HG03103 (cell line): ENCODE results near the gene FLOT1.

Source experiments
- ATAC-seq: cut with Tn5 transposase; IDR thresholded peaks from one replicate; pipeline ENCODE4 v1.9.1; 2021; ENCODE audit warnings: low read depth; ENCODE audit not compliant: unreplicated experiment

Gene FLOT1

DNA sequence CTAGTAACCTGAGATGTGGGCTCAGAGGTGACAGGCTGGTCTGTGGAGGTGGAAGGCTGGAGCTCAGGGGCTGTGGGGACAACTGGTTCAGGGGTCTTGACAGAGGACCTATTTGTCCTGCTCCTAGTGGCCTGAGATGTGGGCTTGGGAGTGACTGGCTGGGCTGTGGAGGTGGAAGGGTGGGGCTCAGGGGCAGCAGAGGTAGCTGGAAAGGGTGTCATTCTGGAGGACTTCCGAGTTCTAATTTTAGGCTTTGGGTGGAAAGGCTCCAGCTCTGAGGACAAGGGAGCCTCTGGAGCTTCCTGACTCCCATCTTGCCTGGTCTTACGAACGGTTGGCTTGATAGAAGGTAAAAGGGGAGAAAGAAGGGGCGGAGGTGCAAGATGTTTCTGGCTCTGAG lies 36.9 kb downstream of the FLOT1 start:
- no peak for ATAC-seq

DNA sequence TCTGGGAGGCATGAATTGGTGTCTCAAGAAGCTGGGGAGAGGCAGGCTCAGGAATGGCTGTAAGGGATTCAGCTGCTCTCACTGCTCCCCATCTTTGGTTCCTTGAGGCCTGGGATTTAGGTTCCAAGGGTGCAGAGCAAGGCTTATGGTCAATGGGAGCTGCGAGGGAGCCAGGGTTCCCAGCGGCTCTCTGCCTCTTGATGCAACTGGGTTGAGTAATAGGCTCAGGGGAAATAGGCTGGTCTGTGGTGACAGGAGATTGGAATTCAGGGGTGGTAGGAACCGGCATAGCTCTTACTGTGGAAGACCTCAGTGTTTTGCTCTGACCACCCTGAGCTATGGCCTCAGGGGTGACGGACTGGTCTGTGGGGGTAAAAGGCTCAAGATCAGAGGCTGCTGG lies 38.7 kb downstream of the FLOT1 start:
- ATAC-seq, result no peak

DNA sequence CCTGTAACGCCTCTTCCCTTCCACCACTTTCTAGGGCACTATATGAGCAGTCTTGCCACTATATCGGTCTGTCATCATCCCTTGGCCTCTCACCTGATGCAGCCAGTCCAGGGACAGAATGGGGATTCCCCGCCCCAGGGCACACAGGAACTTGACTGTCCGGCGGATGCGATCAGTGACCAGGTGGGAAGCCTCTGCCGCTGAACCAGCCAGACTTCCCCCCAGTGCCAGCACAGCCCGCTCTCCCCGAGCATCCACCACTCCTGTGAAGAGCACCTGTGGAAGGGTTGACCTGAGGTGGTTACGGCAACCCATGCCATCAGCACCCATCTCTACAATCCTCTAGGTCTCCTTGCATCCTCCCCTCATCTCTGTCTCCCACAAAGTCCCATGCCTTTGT lies 39.5 kb downstream of the FLOT1 start:
- ATAC-seq, result no peak

DNA sequence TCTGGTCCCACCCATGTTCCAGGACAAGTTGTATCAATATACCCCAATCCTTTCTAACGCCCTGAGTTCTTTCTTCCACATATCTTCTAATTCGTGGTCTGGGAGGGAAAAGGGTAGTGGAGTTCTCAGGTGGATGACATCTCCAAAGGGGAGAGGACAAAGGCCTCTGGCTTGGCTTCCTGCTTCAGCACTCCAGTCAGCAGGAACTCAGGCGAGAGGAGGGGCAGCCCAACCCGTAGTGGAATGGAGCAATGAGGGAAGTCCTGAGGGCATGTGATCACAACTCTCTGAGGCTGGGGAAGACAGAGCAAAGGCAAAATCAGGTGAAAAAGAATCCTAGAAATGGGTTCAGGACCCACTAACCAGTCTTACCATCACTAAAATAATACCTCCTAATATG lies 42.1 kb downstream of the FLOT1 start:
- no peak for ATAC-seq

GRCh38 chr6:30696432-30696831 lies 46.1 kb downstream of the FLOT1 start:
- ATAC-seq, result no peak

GRCh38 chr6:30691208-30691847 lies 51.2 kb downstream of the FLOT1 start:
- no peak for ATAC-seq

DNA sequence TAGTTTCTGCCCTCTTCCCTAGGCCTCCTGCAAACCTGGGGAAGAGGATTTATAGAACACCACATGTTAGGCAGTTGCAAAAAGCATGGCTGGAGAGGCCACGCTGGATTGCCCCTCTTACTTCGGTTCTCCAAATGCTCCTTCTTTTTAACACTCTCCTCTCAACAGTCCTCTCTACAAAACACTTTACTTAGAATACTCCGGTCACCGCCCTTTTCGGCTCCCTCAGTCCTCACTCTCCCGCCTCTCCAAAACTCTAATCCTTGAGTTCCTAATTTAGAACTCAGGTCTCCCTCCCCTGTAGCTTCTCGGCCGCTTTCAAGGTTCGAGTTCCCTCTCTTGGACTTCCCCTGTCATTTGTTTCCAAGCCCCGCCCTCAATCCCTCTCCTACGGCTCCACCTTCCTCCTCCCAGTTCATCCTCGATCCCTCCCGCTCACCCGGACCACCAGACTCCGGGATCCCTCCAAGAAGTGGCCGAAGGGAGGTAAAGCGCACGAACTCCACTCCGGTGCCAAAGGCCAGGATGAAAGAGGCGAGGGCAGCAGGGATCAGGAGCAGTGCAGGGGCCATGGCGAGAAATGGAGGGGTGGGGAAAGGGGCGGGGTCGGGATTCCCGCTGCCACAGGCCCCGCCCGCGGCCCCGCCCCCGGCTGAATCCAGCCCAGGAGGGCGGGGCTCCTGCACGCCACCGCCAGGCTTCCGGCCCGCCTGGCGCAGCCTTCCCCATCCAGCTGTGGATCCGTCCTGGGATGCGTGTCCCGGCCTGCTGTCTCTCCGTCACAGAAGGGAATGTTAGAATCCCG lies 51.9 kb downstream of the FLOT1 start, which contains the start of gene NRM:
TSS of gene NRM (minus strand) at position 582 of the 805 bp plus-strand sequence. CDS start at position 572, 10 bp downstream.
- ATAC-seq, result no peak

DNA sequence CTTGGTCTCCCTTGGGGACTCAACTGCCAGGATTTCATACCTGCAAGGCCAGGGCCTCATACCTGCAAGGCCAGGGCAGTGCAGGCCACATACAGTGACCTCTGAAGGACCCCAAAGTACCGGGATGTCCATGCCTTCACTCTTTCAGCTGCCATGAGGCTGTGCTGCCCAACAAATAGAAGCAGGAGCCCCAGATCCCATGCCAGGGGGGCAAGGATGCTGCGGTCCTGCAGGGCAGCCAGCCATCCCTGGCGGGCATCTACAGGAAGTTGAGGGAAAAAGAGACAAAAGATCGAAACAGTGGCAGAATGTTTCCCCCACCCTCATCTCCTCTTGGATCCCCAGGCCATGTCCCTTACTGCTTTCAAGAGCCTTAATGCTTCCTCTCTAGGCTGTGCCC lies 52.5 kb downstream of the FLOT1 start:
- ATAC-seq, result no peak

DNA sequence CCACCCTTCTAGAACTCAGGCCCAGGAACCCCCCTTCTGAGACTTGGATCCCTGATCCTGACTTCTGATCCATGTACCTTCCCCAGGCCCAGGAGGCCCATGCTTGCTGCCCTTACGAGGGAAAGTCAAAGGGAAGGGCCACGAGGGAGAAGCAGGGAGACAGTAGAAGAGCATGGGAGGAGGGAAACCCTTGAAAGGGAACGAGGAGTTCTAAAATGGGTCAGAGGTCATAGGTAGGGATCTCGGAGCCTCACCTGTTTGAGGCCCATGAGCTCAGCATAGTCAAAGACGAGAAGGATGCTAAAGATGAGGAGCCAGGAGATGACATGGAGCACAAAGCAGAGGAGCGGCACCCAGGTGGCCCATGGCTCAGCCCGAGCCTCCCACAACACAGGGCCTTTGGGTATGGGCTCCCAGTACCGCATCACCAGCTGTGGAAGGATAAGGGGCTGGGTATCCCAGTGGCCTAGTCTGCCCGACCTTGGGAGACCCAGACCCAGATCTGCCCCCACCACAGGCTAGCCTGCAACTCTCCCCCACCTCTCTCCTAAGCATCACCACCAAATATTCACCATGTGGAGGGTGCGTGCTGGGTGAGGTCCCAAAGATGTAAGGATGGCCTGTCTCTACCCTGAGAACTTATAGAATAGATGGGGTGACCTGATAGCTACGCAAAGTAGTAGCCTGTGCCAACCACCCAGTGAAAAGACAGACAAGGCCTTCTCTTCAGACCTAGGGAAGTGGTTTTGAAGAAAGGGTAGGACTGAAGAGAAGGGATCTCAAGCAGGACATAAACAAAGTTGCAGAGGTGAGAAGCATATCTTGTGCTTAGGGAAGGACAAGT lies 53.2 kb downstream of the FLOT1 start:
- no peak for ATAC-seq

- no peak for ATAC-seq
These were observed 53.9 kb downstream of the FLOT1 start for GRCh38 chr6:30688569-30688968.

- ATAC-seq, result no peak
These were observed 54.6 kb downstream of the FLOT1 start for GRCh38 chr6:30687659-30688431.

DNA sequence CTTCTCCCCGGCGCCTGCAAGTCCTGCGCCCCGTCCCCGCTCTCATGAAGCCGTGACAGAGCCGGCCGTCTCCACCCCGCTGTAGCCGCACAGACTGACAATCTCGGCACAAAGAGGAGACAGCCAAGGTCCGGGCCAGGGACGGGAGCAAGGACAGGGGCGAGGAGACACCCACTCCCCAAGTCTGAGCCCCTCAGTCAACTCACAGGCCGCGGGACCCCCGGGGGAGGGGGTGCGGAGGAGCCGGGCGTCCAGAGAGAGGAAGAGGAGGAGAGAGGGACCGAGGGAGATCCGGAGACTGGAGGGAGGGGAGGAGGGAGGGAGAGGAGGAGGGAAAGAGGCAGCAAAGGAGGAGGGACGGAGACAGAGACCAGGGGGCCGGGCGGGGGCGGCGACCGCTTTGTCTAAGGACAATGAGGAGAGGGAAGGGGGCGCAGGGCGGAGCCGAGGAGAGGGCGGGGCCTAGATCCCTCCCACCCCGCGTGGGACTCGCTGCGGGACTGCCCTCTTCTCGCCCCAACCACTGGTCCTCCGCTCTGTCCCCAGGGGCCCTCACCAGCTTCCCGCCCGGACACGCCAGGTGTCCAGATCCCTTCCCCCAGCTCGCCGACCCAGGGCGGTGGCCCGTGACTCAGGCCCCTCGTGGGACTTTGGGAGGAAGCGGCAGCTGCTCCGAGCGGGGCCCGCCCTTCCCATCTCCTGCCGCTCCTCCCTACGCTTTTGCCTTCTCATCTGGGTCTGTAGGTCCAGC lies 55.4 kb downstream of the FLOT1 start:
- ATAC-seq, result peak; percentile 37

- ATAC-seq, result no peak
These were observed 56.2 kb downstream of the FLOT1 start, which contains the start of gene PPP1R18 for GRCh38 chr6:30686009-30686907. Gene PPP1R18, minus strand, starts transcription at chr6:30686645. Its CDS starts 627 bp downstream, at chr6:30686018.

GRCh38 chr6:30685157-30686008 lies 57.1 kb downstream of the FLOT1 start:
- ATAC-seq, result no peak

- no peak for ATAC-seq
These were observed 57.9 kb downstream of the FLOT1 start for GRCh38 chr6:30684386-30685156.

DNA sequence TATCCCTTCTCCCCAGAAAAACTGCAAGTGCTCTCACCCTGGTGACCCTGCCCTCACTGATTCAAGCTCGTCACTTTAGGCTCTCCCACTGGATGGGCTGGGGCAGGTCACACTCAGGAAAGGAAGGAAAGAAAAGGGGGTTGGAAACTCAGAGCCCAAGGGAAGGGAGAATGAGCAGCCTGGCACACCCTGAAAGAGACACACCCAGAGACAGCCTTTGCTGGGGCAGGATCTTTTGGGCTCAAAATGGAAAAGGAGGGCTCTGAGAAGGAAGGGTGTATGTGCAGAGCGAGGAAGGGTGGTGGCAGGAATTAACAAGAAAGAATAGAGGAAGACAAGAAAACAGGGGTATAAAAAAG lies 58.5 kb downstream of the FLOT1 start:
- ATAC-seq, result no peak
